ENCODE measurements around the gene AKAIN1.

- TF ChIP-seq POLR2A (IDR thresholded peaks at IDR 0.05): no peak
- no peak for TF ChIP-seq CTCF (IDR thresholded peaks at IDR 0.05)
Measured at GRCh38 chr18:5155218-5155906, 41.7 kb downstream of the AKAIN1 start.

All from prostate gland (tissue), 2 donors.